ENCODE results near the gene STPG2. TPM values are rescaled to one million over a fixed set of nuclear protein-coding genes. Genes with fewer than 3 reads are reported as not detected.

STPG2 gene
- total RNA-seq, 4 donors from 2014 or later: 1.5 to 2.8 (median 2.1) TPM

- WGBS, 2 donors: 74 to 82% methylated on average over 1 of the region's 1 CpG
- Histone ChIP-seq H3K27ac (no peak overlapping the region), H3K36me3 (no peaks in the 10 kb centered on the region), H3K4me1 (no peaks in the 10 kb centered on the region), H3K9me3 (no peaks in the 10 kb centered on the region), H3K4me3 (replicated peaks in 1 of 3) (no peak overlapping the region), H3K27me3 (no peaks in the 10 kb centered on the region)
- TF ChIP-seq POLR2A (IDR thresholded peaks at IDR 0.05) (no peak), CTCF (IDR thresholded peaks at IDR 0.05) (no peak)
- DNase-seq: no peak
- intact Hi-C loops (cut with DNase I): no loop called here
Observed at GRCh38 chr4:97942137-97942536, 201.1 kb downstream of the STPG2 start.

DNA sequence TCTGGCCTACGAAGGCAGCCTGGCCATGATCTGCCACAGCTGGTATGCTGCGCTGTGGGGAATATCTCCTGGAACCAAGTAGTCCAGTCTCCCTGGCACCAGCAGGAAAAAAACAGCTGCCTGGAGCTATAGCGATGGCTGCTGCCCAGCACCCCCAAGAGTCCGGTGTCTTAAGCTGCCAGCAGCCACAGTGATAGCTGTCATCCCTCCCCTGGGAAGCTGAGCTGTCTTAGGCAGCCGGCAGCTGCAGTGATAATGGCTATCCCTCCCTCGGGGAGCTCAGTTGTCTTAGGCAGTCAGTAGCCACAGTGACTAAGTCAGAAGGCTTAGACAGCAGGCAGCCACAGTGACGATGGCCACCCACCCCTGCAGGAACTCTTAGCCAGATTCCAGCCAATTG is 205.1 kb downstream of the STPG2 start:
- Histone ChIP-seq H3K27me3 (no peaks in the 10 kb centered on the region), H3K4me3 (replicated peaks in 1 of 3) (no peak overlapping the region), H3K4me1 (no peaks in the 10 kb centered on the region), H3K9me3 (no peaks in the 10 kb centered on the region), H3K27ac (no peak overlapping the region), H3K36me3 (no peaks in the 10 kb centered on the region)
- intact Hi-C loops (cut with DNase I): no loop called here
- DNase-seq: no peak
- no peak for TF ChIP-seq POLR2A (IDR thresholded peaks at IDR 0.05)
- no peak for TF ChIP-seq CTCF (IDR thresholded peaks at IDR 0.05)
- WGBS, 2 donors: 86 to 87% methylated on average over 5 to 7 of the region's 7 CpGs

DNA sequence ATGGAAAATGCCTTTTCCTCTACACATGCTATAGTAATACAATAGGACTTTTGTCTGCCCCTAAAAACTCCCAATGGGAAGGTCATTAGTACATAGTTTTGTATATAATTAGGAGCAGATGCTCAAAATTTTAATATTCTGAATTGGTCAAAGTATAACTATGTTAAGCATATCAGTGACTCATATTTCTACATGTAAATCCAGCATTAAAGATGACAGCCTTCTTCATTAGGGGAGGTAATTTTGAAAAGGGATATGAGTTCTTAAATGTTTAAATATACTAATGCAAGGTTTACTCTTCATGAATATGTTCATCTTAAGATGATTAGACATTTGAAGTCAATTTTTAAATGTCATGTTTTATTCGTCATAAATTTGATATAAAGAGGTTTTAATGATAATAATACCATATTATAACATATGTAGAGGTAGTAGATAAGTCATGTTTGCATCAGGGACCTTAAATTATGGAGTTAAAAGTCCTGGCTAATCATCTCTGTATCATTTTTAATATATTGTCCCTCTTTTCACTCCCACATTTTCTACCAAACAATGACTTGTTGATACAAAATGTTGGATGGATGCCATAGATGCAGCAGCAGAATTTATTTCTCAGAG is 218.8 kb downstream of the STPG2 start:
- Histone ChIP-seq H3K4me1 (no peaks in the 10 kb centered on the region), H3K27ac (no peak overlapping the region), H3K9me3 (no peaks in the 10 kb centered on the region), H3K4me3 (replicated peaks in 1 of 3) (no peak overlapping the region), H3K27me3 (no peaks in the 10 kb centered on the region), H3K36me3 (no peaks in the 10 kb centered on the region)
- WGBS, 2 donors: 62 to 65% methylated on average over 1 of the region's 1 CpG
- intact Hi-C loops (cut with DNase I): no loop called here
- DNase-seq: no peak
- no peak for TF ChIP-seq POLR2A (IDR thresholded peaks at IDR 0.05)
- TF ChIP-seq CTCF (IDR thresholded peaks at IDR 0.05): no peak

GRCh38 chr4:97923096-97923495 is 220.2 kb downstream of the STPG2 start:
- 95 to 98% methylated on average over 7 to 8 of the region's 17 CpGs for WGBS, 2 donors
- TF ChIP-seq CTCF (IDR thresholded peaks at IDR 0.05) (no peak), POLR2A (IDR thresholded peaks at IDR 0.05) (no peak)
- DNase-seq: no peak
- intact Hi-C loops (cut with DNase I): no loop called here
- no peaks in the 10 kb centered on the region for H3K9me3 ChIP-seq
- no peak overlapping the region for H3K4me3 ChIP-seq (replicated peaks in 1 of 3)
- no peaks in the 10 kb centered on the region for H3K36me3 ChIP-seq
- no peaks in the 10 kb centered on the region for H3K4me1 ChIP-seq
- no peak overlapping the region for H3K27ac ChIP-seq
- H3K27me3 ChIP-seq: no peaks in the 10 kb centered on the region

- H3K27ac ChIP-seq: no peak overlapping the region
- H3K9me3 ChIP-seq: no peaks in the 10 kb centered on the region
- no peaks in the 10 kb centered on the region for H3K36me3 ChIP-seq
- no peak overlapping the region for H3K4me3 ChIP-seq (replicated peaks in 1 of 3)
- TF ChIP-seq CTCF (IDR thresholded peaks at IDR 0.05) (no peak), POLR2A (IDR thresholded peaks at IDR 0.05) (no peak)
- intact Hi-C loops (cut with DNase I): no loop called here
- no peaks in the 10 kb centered on the region for H3K4me1 ChIP-seq
- 93 to 95% methylated on average over 13 of the region's 13 CpGs for WGBS, 2 donors
- no peaks in the 10 kb centered on the region for H3K27me3 ChIP-seq
- no peak for DNase-seq
Observed at GRCh38 chr4:97917115-97917514, 226.2 kb downstream of the STPG2 start.
